Endodermal cell (in vitro differentiated cells): ENCODE results near the gene POGLUT3. TPM values are rescaled to one million over a fixed set of nuclear protein-coding genes. Genes with fewer than 3 reads are reported as not detected.

Experiments
- DNase-seq: peaks from one replicate; pipeline ENCODE4 v3.0.0-alpha.2; 2017
- H3K27ac ChIP-seq: 2 replicates; pipeline ENCODE4 v1.5.1; 2013; ENCODE audit warnings: mild to moderate bottlenecking, low read depth, low read length, moderate library complexity
- H3K27me3 ChIP-seq: 2 replicates; pipeline ENCODE4 v1.6.1; 2013; ENCODE audit warnings: mild to moderate bottlenecking, low read length, moderate library complexity; ENCODE audit not compliant: insufficient read depth, control insufficient read depth, poor library complexity, severe bottlenecking
- H3K36me3 ChIP-seq: 2 replicates; pipeline ENCODE4 v1.7.0; 2013; ENCODE audit warnings: mild to moderate bottlenecking, low read length, moderate library complexity; ENCODE audit not compliant: control insufficient read depth, insufficient read depth
- H3K4me1 ChIP-seq: one replicate; pipeline ENCODE4 v1.7.0; 2013; ENCODE audit warnings: low read length; ENCODE audit not compliant: control insufficient read depth, insufficient read depth
- H3K4me3 ChIP-seq: 2 replicates; pipeline ENCODE4 v1.5.1; 2013; ENCODE audit warnings: mild to moderate bottlenecking, low read length, moderate library complexity
- H3K9ac ChIP-seq: 2 replicates; pipeline ENCODE4 v1.6.1; 2013; ENCODE audit warnings: mild to moderate bottlenecking, low read length, moderate library complexity; ENCODE audit not compliant: poor library complexity, severe bottlenecking; ENCODE audit errors: extremely low read depth
- H3K9me3 ChIP-seq: 2 replicates; pipeline ENCODE4 v1.6.1; 2013; ENCODE audit warnings: mild to moderate bottlenecking, low read length, moderate library complexity; ENCODE audit not compliant: control insufficient read depth
- H3K27ac Mint-ChIP-seq: 2 replicates; pipeline ENCODE4 v1.8.0; 2020; ENCODE audit warnings: mixed read lengths
- H3K27me3 Mint-ChIP-seq: 2 replicates; pipeline ENCODE4 v1.8.0; 2021; ENCODE audit warnings: mild to moderate bottlenecking, mixed read lengths; ENCODE audit not compliant: insufficient read depth
- H3K36me3 Mint-ChIP-seq: 2 replicates; pipeline ENCODE4 v1.8.0; 2020; ENCODE audit warnings: low read depth, mixed read lengths
- H3K4me1 Mint-ChIP-seq: 2 replicates; pipeline ENCODE4 v1.8.0; 2020; ENCODE audit warnings: mixed read lengths
- H3K4me3 Mint-ChIP-seq: 2 replicates; pipeline ENCODE4 v1.8.0; 2020; ENCODE audit warnings: mild to moderate bottlenecking, moderate library complexity, mixed read lengths
- H3K9me3 Mint-ChIP-seq: 2 replicates; pipeline ENCODE4 v1.8.0; 2020; ENCODE audit warnings: mild to moderate bottlenecking, mixed read lengths
- CTCF ChIP-seq: fragments of 200-600 bp; sonication (generic); conservative IDR thresholded peaks from 2 replicates; pipeline ENCODE4 v1.5.0; 2021; ENCODE audit warnings: antibody characterized with exemption, mild to moderate bottlenecking
- WGBS, 2 experiments: methylation state at CpG; one replicate each; pipeline versions ENCODE4 v1.1.5 to v1.1.7; 2013; ENCODE audit warnings: missing lambda C conversion rate in 2 of 2, mixed read lengths in 1 of 2; ENCODE audit not compliant: insufficient coverage in 1 of 2, insufficient read length in 1 of 2; 5-methylcytosine and 5-hydroxymethylcytosine counted together
- total RNA-seq, 2 donors: library from RNA; stranded (reverse); fragmentation: NEBNext Ultra II Directional in 1 of 2; extraction: Animal tissue kit (Norgen Biotek cat#: 25700) in 1 of 2; gene quantifications; 2 replicates in 1 of 2; 3 replicates in 1 of 2; pipeline ENCODE4 v1.2.1, GENCODE V29; 2021

Gene POGLUT3
- total RNA-seq, 2 donors from 2014 or later: 22.0 to 28.7 TPM

DNA sequence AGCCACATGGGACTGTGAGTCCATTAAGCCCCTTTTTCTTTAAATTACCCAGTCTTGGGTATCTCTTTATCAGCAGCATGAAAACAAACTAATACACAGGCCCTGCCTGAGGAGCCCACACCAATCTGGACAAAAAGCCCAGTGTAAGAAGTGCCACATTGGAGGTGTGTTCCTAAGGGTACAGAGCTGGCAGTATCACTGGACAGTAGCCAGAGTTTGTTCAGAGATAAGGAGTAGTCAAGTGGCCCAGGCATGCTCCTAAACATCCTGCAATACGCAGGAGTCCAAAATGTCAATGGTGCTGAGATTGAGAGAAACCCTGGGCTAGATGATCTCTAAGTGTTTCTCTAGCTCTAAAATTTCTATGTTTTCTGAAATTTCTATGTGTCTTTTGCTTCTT, 27.0 kb upstream of the POGLUT3 start:
- no peaks in the 10 kb centered on the region for H3K4me1 Mint-ChIP-seq
- no peaks in the 10 kb centered on the region for H3K9me3 Mint-ChIP-seq
- 91% methylated on average over 1 of the region's 1 CpG for WGBS, 2 experiments

DNA sequence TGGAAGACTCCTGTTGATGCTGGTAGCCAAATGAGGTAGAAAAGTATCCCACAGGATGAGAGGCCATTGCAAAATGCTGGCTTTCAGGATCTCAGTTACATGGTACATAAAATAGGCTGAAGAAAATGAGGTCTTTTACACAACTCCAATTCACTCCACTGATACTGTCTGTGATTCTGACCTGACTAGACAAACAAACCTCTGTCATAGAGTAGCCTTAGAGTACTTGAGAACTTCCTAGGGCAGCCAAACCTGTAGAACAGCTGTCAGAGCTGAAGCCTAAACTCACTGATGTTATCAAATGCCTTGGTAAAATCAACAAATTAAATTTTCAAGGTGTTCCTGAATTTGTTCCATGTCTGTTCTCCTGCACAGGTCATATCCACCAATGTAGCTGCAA, 26.2 kb upstream of the POGLUT3 start:
- Histone ChIP-seq H3K27me3 (no peaks in the 10 kb centered on the region), H3K9ac (no peak overlapping the region), H3K4me3 (no peak overlapping the region), H3K36me3 (peaks cover 8% of the 10 kb centered on the region), H3K4me1 (no peaks in the 10 kb centered on the region), H3K27ac (no peak overlapping the region), H3K9me3 (peaks cover 8% of the 10 kb centered on the region)
- Mint-ChIP-seq H3K4me3 (no peak overlapping the region), H3K27ac (no peak overlapping the region), H3K9me3 (no peaks in the 10 kb centered on the region), H3K4me1 (no peaks in the 10 kb centered on the region), H3K27me3 (peaks cover 2% of the 10 kb centered on the region), H3K36me3 (peaks cover 4% of the 10 kb centered on the region)
- TF ChIP-seq CTCF: no peak
- no peak for DNase-seq

More for the DNA sequence above, 27.0 kb upstream of the POGLUT3 start:
- Mint-ChIP-seq H3K4me3 (no peak overlapping the region), H3K27me3 (peaks cover 2% of the 10 kb centered on the region), H3K36me3 (peaks cover 4% of the 10 kb centered on the region), H3K27ac (no peak overlapping the region)
- Histone ChIP-seq H3K9me3 (peaks cover 8% of the 10 kb centered on the region), H3K36me3 (peaks cover 8% of the 10 kb centered on the region), H3K27ac (no peak overlapping the region), H3K4me3 (no peak overlapping the region), H3K9ac (no peak overlapping the region), H3K4me1 (no peaks in the 10 kb centered on the region), H3K27me3 (no peaks in the 10 kb centered on the region)
- no peak for DNase-seq
- TF ChIP-seq CTCF: no peak

GRCh38 chr11:108522318-108522717, 24.1 kb upstream of the POGLUT3 start:
- no peak overlapping the region for H3K27ac ChIP-seq
- H3K9me3 ChIP-seq: peaks cover 8% of the 10 kb centered on the region
- Mint-ChIP-seq H3K36me3 (peaks cover 4% of the 10 kb centered on the region), H3K27me3 (peaks cover 2% of the 10 kb centered on the region), H3K9me3 (no peaks in the 10 kb centered on the region), H3K4me1 (no peaks in the 10 kb centered on the region), H3K4me3 (no peak overlapping the region), H3K27ac (no peak overlapping the region)
- H3K4me3 ChIP-seq: no peak overlapping the region
- H3K36me3 ChIP-seq: peaks cover 8% of the 10 kb centered on the region
- H3K9ac ChIP-seq: no peak overlapping the region
- TF ChIP-seq CTCF: no peak
- H3K27me3 ChIP-seq: no peaks in the 10 kb centered on the region
- no peak for DNase-seq
- H3K4me1 ChIP-seq: no peaks in the 10 kb centered on the region
- 80 to 89% methylated on average over 1 of the region's 1 CpG for WGBS, 2 experiments
